ENCODE measurements around the gene SENP5.

SENP5 gene

DNA sequence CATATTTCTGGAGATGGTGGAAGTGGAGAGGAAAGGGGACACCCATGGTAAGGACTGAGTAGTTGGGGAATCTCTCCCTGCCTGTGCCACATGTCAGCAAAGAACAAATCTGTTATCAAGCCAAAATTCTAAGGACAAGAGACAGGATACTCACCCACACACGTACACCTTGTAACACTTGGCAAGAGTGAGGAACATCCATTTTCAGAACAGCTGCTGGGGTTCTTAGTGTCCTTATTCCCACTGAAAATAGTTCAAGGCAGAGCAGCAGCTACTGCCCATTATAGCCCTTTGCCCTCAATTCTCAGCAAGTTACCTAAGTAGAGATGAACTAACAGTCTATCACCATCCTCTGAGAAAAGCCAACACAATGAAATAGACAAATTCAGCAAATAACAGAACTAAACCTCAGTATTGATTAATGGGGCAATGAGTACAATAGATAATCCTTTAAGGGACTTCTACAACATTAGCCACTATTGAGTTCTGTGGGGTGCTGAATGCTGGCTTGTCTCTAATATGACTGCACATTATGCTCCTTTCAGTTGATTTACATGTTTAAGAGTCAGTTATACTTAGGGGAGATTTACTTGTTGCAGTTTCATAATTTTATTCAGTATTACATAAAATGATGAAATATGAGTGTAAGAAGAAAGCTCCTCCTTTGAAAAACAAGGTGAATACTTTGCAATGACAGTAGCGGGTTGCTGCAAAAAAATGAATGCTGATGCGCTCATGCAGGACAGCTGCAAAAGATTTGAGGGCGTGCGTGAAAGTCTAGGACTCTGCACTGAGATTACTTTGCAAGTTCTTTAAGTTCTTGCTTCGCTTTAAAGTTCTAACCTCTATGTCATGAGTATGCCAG is 22.4 kb downstream of the SENP5 start:
- no peak for DNase-seq

DNA sequence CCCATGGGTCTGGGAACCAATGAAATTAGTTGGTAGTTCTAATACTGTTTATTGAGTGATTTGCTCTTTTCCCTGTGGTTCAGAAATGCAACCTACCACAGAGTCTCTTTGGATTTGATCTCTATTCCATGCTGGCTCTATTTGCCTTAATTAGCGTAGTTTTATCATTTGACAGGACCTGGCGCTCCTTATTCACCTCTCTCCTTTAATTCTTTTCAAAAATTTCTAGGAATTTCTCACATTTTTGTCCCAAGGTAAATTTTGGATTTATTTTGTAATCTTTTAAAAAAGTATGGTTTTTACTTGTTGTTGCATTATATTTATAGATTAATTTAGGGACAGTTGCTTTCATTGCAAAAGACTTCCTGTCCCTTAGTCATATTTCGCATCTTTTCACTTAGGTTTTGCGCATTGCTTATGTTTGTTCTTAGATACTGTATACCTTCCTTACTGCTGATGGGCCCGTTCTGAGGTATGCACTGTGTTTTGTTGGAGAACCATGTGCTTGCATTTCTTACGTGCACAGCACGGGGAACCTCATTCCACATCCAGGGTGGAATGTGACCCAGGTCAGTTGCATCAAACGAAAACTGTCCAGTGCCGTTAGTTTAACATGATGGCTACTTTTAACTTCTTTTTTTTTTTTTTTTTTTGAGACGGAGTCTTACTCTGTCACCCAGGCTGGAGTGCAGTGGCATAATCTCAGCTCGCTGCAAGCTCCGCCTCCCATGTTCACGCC is 27.0 kb downstream of the SENP5 start:
- no peak for DNase-seq

GRCh38 chr3:196896229-196896628 is 28.5 kb downstream of the SENP5 start:
- DNase-seq: no peak

GRCh38 chr3:196901768-196902167 is 34.0 kb downstream of the SENP5 start:
- DNase-seq: no peak

GRCh38 chr3:196902296-196902695 is 34.6 kb downstream of the SENP5 start:
- DNase-seq: no peak

DNA sequence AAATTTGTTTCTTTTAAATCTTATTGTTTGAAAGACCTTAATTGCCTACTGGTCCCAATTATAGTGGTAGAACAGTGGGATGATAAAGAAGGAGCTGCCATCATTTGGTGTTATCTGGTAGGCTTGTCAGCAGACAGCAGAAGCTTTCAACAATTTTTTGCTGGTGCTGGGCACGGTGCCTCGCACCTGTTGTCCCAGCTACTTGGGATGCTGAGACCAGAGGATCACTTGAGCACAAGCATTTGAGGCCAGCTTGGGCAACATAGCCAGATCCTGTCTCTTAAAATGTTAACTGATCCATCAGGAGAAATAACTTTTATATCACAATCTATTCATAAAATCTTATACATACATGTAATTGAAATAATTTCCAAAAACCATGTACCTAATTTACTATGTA is 36.0 kb downstream of the SENP5 start:
- DNase-seq: no peak

DNA sequence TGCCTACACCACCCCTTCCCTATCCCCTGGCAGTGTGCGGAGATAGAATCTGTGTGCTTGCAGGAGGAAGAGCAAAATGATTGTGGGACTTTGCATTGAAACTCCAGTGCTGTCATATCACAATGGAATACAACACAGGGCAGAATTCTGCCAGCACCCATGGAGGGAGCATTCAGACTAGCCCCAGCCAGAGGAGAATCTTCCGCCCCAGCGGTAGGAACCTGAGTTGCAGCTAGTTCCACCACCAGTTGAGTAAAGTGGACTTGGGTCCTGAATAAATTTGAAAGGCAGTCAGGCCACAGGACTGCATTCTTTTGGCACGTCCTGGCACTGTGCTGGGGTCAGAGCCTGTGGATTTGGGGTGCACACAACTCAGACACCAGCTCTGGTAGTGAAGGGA is 47.1 kb downstream of the SENP5 start:
- DNase-seq: no peak

- no peak for DNase-seq
Observed at GRCh38 chr3:196915375-196915774, 47.7 kb downstream of the SENP5 start.

DNA sequence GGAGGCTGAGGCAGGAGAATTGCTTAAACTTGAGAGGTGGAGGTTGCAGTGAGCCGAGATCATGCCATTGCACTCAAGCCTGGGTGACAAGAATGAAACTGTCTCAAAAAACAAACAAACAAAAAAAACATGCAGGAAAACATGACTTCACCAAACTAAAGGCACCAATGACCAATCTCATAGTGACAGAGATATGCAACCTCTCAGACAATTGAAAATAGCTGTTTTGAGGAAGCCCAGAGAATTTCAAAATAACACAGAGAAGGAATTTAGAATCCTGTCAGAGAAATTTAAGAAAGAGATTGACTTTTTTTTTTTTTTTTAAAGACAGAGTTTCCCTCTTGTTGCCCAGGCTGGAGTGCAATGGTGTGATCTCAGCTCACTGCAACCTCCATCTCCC is 48.5 kb downstream of the SENP5 start:
- no peak for DNase-seq

- no peak for DNase-seq
Observed at GRCh38 chr3:196916995-196917394, 49.3 kb downstream of the SENP5 start.

DNA sequence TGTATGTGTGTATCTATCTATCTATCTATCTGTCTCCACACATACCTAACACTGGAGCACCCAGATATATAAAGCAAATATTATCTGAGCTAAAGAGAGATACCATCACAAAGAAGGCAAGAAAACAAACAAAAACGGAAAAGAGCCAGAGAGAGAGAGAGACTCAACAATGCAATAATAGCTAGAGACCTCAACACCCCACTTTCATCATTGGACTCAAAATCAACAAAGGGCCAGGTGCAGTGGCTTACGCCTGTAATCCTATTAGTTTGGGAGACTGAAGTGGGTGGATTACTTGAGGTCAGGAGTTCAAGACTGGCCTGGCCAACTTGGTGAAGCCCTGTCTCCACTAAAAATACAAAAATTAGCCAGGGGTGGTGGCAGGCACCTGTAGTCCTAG is 51.2 kb downstream of the SENP5 start:
- DNase-seq: no peak

DNA sequence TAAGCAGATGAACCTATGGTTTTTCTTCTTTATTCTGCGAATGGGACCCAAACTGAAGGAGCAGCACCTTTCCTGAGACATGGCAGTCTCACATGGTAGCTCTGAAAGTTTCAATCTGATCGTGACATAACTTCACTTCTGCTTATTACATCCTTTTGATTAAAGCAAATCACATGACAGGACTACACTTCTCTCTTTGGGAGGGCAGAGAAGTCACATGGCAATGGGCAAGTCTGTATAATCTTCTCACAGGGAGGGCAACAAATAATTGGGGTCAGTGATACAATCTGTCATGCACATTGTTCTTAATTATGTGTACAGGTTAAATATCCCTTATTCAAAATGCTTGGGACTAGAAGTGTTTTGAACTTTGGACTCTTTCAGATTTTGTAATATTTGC is 53.0 kb downstream of the SENP5 start:
- DNase-seq: no peak

GRCh38 chr3:196927571-196928453 is 60.1 kb downstream of the SENP5 start:
- no peak for DNase-seq

DNA sequence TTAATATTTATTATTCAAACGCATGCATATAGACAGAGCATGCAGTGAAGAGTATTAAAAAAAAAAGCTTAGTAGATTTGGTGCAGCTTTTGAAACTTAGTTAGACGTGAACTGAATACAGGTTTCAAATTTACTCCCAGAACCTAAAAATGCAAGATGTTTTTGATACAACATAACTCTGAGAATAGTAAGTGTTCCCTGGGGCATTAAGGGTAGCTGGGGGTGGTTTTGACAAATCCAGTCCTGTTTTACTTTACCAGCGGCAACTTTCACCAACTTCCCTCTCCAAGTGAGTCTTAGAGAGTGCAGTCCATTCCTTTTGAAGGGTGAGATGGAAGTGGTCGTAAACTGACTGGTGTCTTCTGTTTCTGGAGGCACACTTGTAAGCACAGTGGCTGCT is 63.4 kb downstream of the SENP5 start:
- no peak for DNase-seq

DNA sequence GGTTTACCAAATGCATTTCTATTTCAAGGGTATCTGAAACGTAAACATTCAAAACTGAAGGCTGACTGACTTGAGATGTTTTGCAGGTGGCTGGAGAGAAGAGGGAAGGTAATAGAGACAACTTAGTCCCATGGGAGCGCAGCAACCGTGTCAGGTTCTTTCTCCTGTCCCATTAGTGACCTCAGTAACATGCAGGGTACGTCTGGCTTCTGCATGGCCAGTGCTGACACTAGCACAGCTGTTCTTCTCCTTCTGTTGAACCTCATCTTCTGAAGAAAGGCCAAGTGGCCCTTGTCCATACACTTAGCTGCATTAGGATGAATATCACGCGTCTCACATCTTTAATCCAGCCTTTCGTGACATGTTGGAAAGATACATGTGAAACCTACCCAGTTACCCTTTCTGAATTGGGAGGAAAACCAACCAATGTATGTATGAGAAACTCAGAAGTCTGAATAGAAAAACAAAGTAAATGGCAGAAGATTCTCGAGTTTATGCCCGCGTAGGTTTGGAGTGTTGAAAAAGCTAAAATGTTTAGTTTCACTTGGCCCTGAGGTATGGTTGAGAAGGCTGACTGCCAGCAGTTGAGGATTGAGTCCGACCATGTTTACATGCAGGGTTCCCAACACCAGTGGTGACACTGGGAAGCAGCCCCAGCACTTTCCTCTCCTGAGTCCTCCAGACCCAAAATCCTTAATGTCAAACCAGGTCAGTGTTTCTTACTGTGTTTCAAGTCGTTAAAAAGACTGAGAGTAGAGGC is 64.3 kb downstream of the SENP5 start:
- DNase-seq: no peak

GRCh38 chr3:196932600-196932999 is 64.9 kb downstream of the SENP5 start:
- DNase-seq: no peak

DNA sequence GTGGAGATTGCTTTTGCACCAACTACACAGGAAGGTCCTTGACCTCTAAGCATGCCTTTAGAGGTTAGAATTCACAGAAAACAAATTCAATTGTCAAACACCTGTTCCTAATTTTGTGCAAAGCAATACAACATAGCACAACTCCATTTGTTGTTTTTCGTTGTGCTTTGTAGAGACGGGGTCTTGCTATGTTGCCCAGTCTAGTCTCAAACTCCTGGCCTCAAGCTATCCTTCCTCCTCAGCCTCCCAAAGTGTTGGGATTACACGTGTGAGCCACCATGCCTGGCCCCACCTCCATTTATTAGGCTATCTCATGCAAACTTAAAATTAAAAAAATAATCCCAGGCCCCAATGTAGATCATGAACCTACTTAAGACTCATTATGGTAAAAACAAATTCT is 68.6 kb downstream of the SENP5 start:
- DNase-seq: no peak

DNA sequence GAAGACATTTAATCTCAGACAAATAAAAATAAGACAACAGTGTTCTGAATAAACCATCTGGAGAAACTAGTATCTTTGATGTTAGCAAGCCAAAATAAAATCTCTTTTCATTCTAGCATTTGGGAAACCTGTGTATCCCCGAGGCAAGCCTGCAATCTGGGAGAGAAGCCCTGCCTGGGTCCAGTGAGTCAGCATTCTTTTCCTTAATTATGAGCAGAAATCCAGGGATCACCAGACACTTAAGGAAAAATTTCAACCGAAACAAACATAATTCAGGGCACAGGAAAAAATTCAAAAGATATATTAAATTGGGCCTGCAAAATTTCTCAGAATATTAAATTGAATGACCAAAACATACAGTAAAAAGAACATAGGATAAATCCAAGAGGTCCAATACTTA is 70.4 kb downstream of the SENP5 start:
- DNase-seq: no peak

GRCh38 chr3:196938576-196938975 is 70.9 kb downstream of the SENP5 start:
- no peak for DNase-seq

- DNase-seq: peak; percentile 57
Observed at GRCh38 chr3:196941729-196942225, 74.1 kb downstream of the SENP5 start.

GRCh38 chr3:196942226-196942914 is 74.7 kb downstream of the SENP5 start, which contains the start of gene NCBP2:
TSS of gene NCBP2 (minus strand) at chr3:196942528. CDS start at chr3:196942503, 25 bp downstream.
- DNase-seq: peak; percentile 97

DNA sequence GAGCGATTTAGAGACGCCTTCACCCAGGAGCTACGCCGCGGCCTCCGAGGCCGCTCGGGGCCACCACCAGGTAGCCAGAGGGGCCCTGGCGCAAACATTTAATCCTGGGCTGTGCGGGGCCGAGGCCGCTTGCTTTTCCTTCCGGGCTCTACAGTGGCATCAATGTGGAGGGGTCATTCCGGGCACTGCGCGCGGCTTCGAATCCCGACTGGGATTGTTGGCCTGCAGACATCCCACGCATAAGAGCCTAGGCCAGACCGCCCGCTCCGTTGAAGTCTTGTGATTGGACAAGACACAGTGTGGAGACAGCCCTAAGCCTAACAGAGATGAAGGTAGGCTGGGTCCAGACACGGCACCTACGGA is 75.2 kb downstream of the SENP5 start:
- DNase-seq: no peak
